ENCODE results near the gene ASIC1.

Gene ASIC1

GRCh38 chr12:50110127-50110761 lies 52.8 kb downstream of the ASIC1 start:
- peak; percentile 76 for DNase-seq

- DNase-seq: peak; percentile 22
Observed at GRCh38 chr12:50110762-50111351, 53.5 kb downstream of the ASIC1 start.

- no peak for DNase-seq
Observed at GRCh38 chr12:50111395-50111692, 53.9 kb downstream of the ASIC1 start.

- DNase-seq: peak; percentile 100
Observed at GRCh38 chr12:50111693-50112455, 54.5 kb downstream of the ASIC1 start, which contains the start of gene COX14. COX14 (plus strand) TSS chr12:50112236; CDS start chr12:50120044, 7,808 bp downstream.

- peak; percentile 59 for DNase-seq
Observed at GRCh38 chr12:50112456-50113218, 55.2 kb downstream of the ASIC1 start.

- DNase-seq: no peak
Observed at GRCh38 chr12:50117057-50117622, 59.7 kb downstream of the ASIC1 start.

GRCh38 chr12:50119387-50119786 lies 62.0 kb downstream of the ASIC1 start:
- DNase-seq: no peak

- no peak for DNase-seq
Observed at GRCh38 chr12:50120521-50120920, 63.1 kb downstream of the ASIC1 start.

GRCh38 chr12:50120953-50121352 lies 63.6 kb downstream of the ASIC1 start:
- no peak for DNase-seq

- no peak for DNase-seq
Observed at GRCh38 chr12:50121641-50122040, 64.2 kb downstream of the ASIC1 start.

GRCh38 chr12:50123203-50123602 lies 65.8 kb downstream of the ASIC1 start:
- DNase-seq: no peak

GRCh38 chr12:50127546-50127945 lies 70.2 kb downstream of the ASIC1 start:
- no peak for DNase-seq

- DNase-seq: peak; percentile 78
Observed at GRCh38 chr12:50129290-50129689, 71.9 kb downstream of the ASIC1 start.

- DNase-seq: peak; percentile 24
Observed at GRCh38 chr12:50132505-50133135, 75.2 kb downstream of the ASIC1 start.

All from inflammatory macrophage treated with lipopolysaccharide for 4 hours (primary cell).